ENCODE data around the gene DDX11. TPM values are rescaled to one million over a fixed set of nuclear protein-coding genes. Genes with fewer than 3 reads are reported as not detected.
"Not testable (repeated sequence)": the region's sequence is repeated elsewhere in the genome, so short reads cannot be mapped to it uniquely, and the experiment has no call there.

Gene DDX11
- total RNA-seq, 2 donors from 2014 or later = 147 to 149 TPM

GRCh38 chr12:31050548-31050947 is 23.1 kb upstream of the DDX11 start:
- not testable (repeated sequence) for H3K4me1 Mint-ChIP-seq; ATAC-seq (replicated peaks); H3K27me3 Mint-ChIP-seq; H3K9me3 Mint-ChIP-seq; H3K4me3 Mint-ChIP-seq; H3K36me3 Mint-ChIP-seq (ENCODE audit: low read depth); H3K27ac Mint-ChIP-seq

GRCh38 chr12:31051692-31052091 is 22.0 kb upstream of the DDX11 start:
- peak overlapping the region; percentile 38 for H3K27ac Mint-ChIP-seq
- H3K27me3 Mint-ChIP-seq; H3K9me3 Mint-ChIP-seq; H3K4me1 Mint-ChIP-seq; H3K36me3 Mint-ChIP-seq (ENCODE audit: low read depth); H3K4me3 Mint-ChIP-seq: not testable (repeated sequence)
- ATAC-seq (replicated peaks) = peak; percentile 76

- H3K36me3 Mint-ChIP-seq (ENCODE audit: low read depth); H3K4me1 Mint-ChIP-seq; H3K4me3 Mint-ChIP-seq; H3K27me3 Mint-ChIP-seq; H3K9me3 Mint-ChIP-seq: not testable (repeated sequence)
- peak; percentile 79 for ATAC-seq (replicated peaks)
- peak overlapping the region; percentile 38 for H3K27ac Mint-ChIP-seq
Measured at GRCh38 chr12:31052121-31052520, 21.5 kb upstream of the DDX11 start.

GRCh38 chr12:31052666-31053439 is 20.8 kb upstream of the DDX11 start:
- not testable (repeated sequence) for H3K27ac Mint-ChIP-seq; H3K4me3 Mint-ChIP-seq; H3K4me1 Mint-ChIP-seq; H3K9me3 Mint-ChIP-seq; H3K27me3 Mint-ChIP-seq; H3K36me3 Mint-ChIP-seq (ENCODE audit: low read depth)
- ATAC-seq (replicated peaks) = peak; percentile 64

GRCh38 chr12:31053944-31054343 is 19.7 kb upstream of the DDX11 start:
- H3K9me3 Mint-ChIP-seq; H3K27ac Mint-ChIP-seq; H3K4me1 Mint-ChIP-seq; H3K27me3 Mint-ChIP-seq; H3K4me3 Mint-ChIP-seq; H3K36me3 Mint-ChIP-seq (ENCODE audit: low read depth); ATAC-seq (replicated peaks): not testable (repeated sequence)

GRCh38 chr12:31057671-31058070 is 16.0 kb upstream of the DDX11 start:
- no peak for ATAC-seq (replicated peaks)
- no peak overlapping the region for H3K27ac Mint-ChIP-seq

GRCh38 chr12:31066196-31066595 is 7.5 kb upstream of the DDX11 start:
- not testable (repeated sequence) for H3K27me3 Mint-ChIP-seq; H3K36me3 Mint-ChIP-seq (ENCODE audit: low read depth); H3K9me3 Mint-ChIP-seq; H3K4me3 Mint-ChIP-seq; H3K4me1 Mint-ChIP-seq; H3K27ac Mint-ChIP-seq
- peak; percentile 60 for ATAC-seq (replicated peaks)

More at GRCh38 chr12:31057671-31058070, 16.0 kb upstream of the DDX11 start:
- Mint-ChIP-seq H3K4me3 (no peak overlapping the region), H3K27me3 (no peaks in the 10 kb centered on the region), H3K9me3 (no peaks in the 10 kb centered on the region), H3K4me1 (no peaks in the 10 kb centered on the region), H3K36me3 (ENCODE audit: low read depth) (no peaks in the 10 kb centered on the region)

- H3K4me1 Mint-ChIP-seq; H3K36me3 Mint-ChIP-seq (ENCODE audit: low read depth); H3K9me3 Mint-ChIP-seq; H3K27ac Mint-ChIP-seq; ATAC-seq (replicated peaks); H3K27me3 Mint-ChIP-seq; H3K4me3 Mint-ChIP-seq: not testable (repeated sequence)
Measured at GRCh38 chr12:31067656-31068055, 6.0 kb upstream of the DDX11 start.

- H3K4me3 Mint-ChIP-seq; H3K9me3 Mint-ChIP-seq; H3K27ac Mint-ChIP-seq; ATAC-seq (replicated peaks); H3K4me1 Mint-ChIP-seq; H3K27me3 Mint-ChIP-seq: not testable (repeated sequence)
- peaks cover 13% of the 10 kb centered on the region for H3K36me3 Mint-ChIP-seq (ENCODE audit: low read depth)
Measured at GRCh38 chr12:31070971-31071740, 2.5 kb upstream of the DDX11 start.

GRCh38 chr12:31072962-31073361 is 698 bp upstream of the DDX11 start:
- peaks cover 28% of the 10 kb centered on the region for H3K36me3 Mint-ChIP-seq (ENCODE audit: low read depth)
- H3K4me1 Mint-ChIP-seq; H3K27me3 Mint-ChIP-seq; ATAC-seq (replicated peaks); H3K9me3 Mint-ChIP-seq: not testable (repeated sequence)
- peak overlapping the region; percentile 96 for H3K27ac Mint-ChIP-seq
- H3K4me3 Mint-ChIP-seq = peak overlapping the region; percentile 99

- peak; percentile 40 for ATAC-seq (replicated peaks)
- H3K9me3 Mint-ChIP-seq, H3K4me1 Mint-ChIP-seq, H3K27me3 Mint-ChIP-seq: not testable (repeated sequence)
- Mint-ChIP-seq H3K27ac (peak overlapping the region; percentile 96), H3K4me3 (peak overlapping the region; percentile 99), H3K36me3 (ENCODE audit: low read depth) (peaks cover 41% of the 10 kb centered on the region)
Measured at GRCh38 chr12:31074333-31074874, 744 bp downstream of the DDX11 start.

GRCh38 chr12:31076150-31076549 is 2.5 kb downstream of the DDX11 start:
- Mint-ChIP-seq H3K4me3 (peak overlapping the region; percentile 49), H3K4me1 (peaks cover 10% of the 10 kb centered on the region), H3K36me3 (ENCODE audit: low read depth) (peaks cover 58% of the 10 kb centered on the region)
- H3K9me3 Mint-ChIP-seq; H3K27ac Mint-ChIP-seq; H3K27me3 Mint-ChIP-seq; ATAC-seq (replicated peaks): not testable (repeated sequence)

- Mint-ChIP-seq H3K36me3 (ENCODE audit: low read depth) (peaks cover 62% of the 10 kb centered on the region), H3K27ac (peak overlapping the region; percentile 54), H3K4me1 (peaks cover 10% of the 10 kb centered on the region), H3K4me3 (peak overlapping the region; percentile 49)
- ATAC-seq (replicated peaks); H3K27me3 Mint-ChIP-seq; H3K9me3 Mint-ChIP-seq: not testable (repeated sequence)
Measured at GRCh38 chr12:31077095-31077494, 3.4 kb downstream of the DDX11 start.

- Mint-ChIP-seq H3K36me3 (ENCODE audit: low read depth) (peaks cover 65% of the 10 kb centered on the region), H3K4me1 (peaks cover 10% of the 10 kb centered on the region)
- not testable (repeated sequence) for ATAC-seq (replicated peaks); H3K4me3 Mint-ChIP-seq; H3K9me3 Mint-ChIP-seq; H3K27ac Mint-ChIP-seq; H3K27me3 Mint-ChIP-seq
Measured at GRCh38 chr12:31077998-31078397, 4.3 kb downstream of the DDX11 start.

GRCh38 chr12:31079421-31079820 is 5.8 kb downstream of the DDX11 start:
- not testable (repeated sequence) for ATAC-seq (replicated peaks); H3K27ac Mint-ChIP-seq; H3K4me3 Mint-ChIP-seq; H3K27me3 Mint-ChIP-seq; H3K9me3 Mint-ChIP-seq
- peaks cover 10% of the 10 kb centered on the region for H3K4me1 Mint-ChIP-seq
- H3K36me3 Mint-ChIP-seq (ENCODE audit: low read depth) = peaks cover 68% of the 10 kb centered on the region

All from activated T-helper 17 cell treated with anti-CD3 and anti-CD28 coated beads, Interleukin-2, amount 50 U/mL, for 72 hours (primary cell).